Spleen (tissue), 7 donors: ENCODE results near the gene PIF1.

ENCODE experiments used
- POLR2A ChIP-seq, 3 donors: fragments of 450-650 bp; IDR thresholded peaks; one replicate each; pipeline ENCODE4 v1.5.1; 2017; ENCODE audit warnings: antibody characterized with exemption in 3 of 3, mild to moderate bottlenecking in 1 of 3
- TF ChIP-seq, protein P1 (sequence below), 11 experiments: fragments of 200-600 bp in 7 of 11; fragments of 450-650 bp in 4 of 11; sonication (generic) in 4 of 11; IDR thresholded peaks in 8 of 11; conservative IDR thresholded peaks in 3 of 11; 1 replicate in 7 of 11; 2 replicates in 4 of 11; pipeline versions ENCODE4 v1.4.0 to v1.8.0; 2016 to 2021; ENCODE audit warnings: antibody characterized with exemption in 11 of 11, inconsistent platforms in 4 of 11, mild to moderate bottlenecking in 1 of 11
- donor health status: DM: no; HTN: no; CAD: no; lungs with moderate emphysema.
- donor health status: DM: no; HTN: no; CAD: no.
- donor health status: DM: no; HTN: no; CAD: no.

DNA sequence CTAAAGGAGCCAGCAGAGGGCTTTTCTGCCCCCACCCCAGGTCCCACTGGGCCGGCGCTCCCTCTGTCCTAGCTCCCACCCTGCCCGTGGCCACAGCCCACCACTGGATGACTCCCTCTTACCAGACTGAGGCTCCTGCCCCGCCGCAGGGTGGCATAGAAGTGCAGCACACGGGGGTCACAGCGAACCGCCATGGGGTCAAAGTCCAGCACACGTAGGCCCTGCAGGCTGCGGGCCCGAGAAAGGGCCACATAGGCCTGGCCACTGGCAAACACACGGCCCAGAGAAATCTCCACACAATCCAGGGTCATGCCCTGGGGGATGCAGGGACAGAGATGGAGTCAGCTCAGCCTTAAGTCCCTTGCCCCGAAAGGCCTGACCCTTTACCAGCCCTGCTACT is 9.0 kb downstream of the PIF1 start:
- TF ChIP-seq, protein P1, sequence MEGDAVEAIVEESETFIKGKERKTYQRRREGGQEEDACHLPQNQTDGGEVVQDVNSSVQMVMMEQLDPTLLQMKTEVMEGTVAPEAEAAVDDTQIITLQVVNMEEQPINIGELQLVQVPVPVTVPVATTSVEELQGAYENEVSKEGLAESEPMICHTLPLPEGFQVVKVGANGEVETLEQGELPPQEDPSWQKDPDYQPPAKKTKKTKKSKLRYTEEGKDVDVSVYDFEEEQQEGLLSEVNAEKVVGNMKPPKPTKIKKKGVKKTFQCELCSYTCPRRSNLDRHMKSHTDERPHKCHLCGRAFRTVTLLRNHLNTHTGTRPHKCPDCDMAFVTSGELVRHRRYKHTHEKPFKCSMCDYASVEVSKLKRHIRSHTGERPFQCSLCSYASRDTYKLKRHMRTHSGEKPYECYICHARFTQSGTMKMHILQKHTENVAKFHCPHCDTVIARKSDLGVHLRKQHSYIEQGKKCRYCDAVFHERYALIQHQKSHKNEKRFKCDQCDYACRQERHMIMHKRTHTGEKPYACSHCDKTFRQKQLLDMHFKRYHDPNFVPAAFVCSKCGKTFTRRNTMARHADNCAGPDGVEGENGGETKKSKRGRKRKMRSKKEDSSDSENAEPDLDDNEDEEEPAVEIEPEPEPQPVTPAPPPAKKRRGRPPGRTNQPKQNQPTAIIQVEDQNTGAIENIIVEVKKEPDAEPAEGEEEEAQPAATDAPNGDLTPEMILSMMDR (IDR thresholded peaks at IDR 0.05 in 8 of 11, conservative IDR thresholded peaks at IDR 0.05 in 3 of 11): no peak
- no peak for TF ChIP-seq POLR2A (IDR thresholded peaks at IDR 0.05)
